Progenitor cell of endocrine pancreas (in vitro differentiated cells): ENCODE results near the gene RBM25. TPM values are rescaled to one million over a fixed set of nuclear protein-coding genes. Genes with fewer than 3 reads are reported as not detected.

Source experiments
- DNase-seq: peaks from one replicate; pipeline ENCODE4 v3.0.0; 2021; ENCODE audit warnings: low spot score; ENCODE audit not compliant: unreplicated experiment
- H3K27ac Mint-ChIP-seq: 2 replicates; pipeline ENCODE4 v1.8.0; 2021; ENCODE audit warnings: mild to moderate bottlenecking, moderate library complexity, mixed read lengths
- H3K27me3 Mint-ChIP-seq: 2 replicates; pipeline ENCODE4 v1.8.0; 2021; ENCODE audit warnings: mixed read lengths
- H3K36me3 Mint-ChIP-seq: 2 replicates; pipeline ENCODE4 v1.8.0; 2022; ENCODE audit warnings: mixed read lengths; ENCODE audit not compliant: insufficient read depth
- H3K4me1 Mint-ChIP-seq: 2 replicates; pipeline ENCODE4 v1.8.0; 2021; ENCODE audit warnings: low read depth, mixed read lengths
- H3K4me3 Mint-ChIP-seq: 2 replicates; pipeline ENCODE4 v1.8.0; 2021; ENCODE audit warnings: low read depth, mild to moderate bottlenecking, moderate library complexity, mixed read lengths
- H3K9me3 Mint-ChIP-seq: 2 replicates; pipeline ENCODE4 v1.8.0; 2021; ENCODE audit warnings: low read depth, mixed read lengths
- CTCF ChIP-seq: fragments of 200-600 bp; sonication (generic); IDR thresholded peaks from one replicate; pipeline ENCODE4 v1.5.0; 2021; ENCODE audit warnings: antibody characterized with exemption, mild to moderate bottlenecking; ENCODE audit not compliant: unreplicated experiment
- total RNA-seq: library from RNA; stranded (reverse); gene quantifications from 2 replicates; pipeline ENCODE4 v1.2.1, GENCODE V29; 2021

The RBM25 gene
- total RNA-seq, 1 donor from 2014 or later: 133 TPM

GRCh38 chr14:73125746-73126145, 67.4 kb downstream of the RBM25 start:
- TF ChIP-seq CTCF: no peak
- Mint-ChIP-seq H3K9me3 (no peaks in the 10 kb centered on the region), H3K4me1 (peaks cover 24% of the 10 kb centered on the region), H3K27ac (no peak overlapping the region), H3K36me3 (peaks cover 17% of the 10 kb centered on the region), H3K27me3 (peaks cover 2% of the 10 kb centered on the region), H3K4me3 (no peak overlapping the region)
- no peak for DNase-seq

GRCh38 chr14:73133795-73134194, 75.5 kb downstream of the RBM25 start:
- H3K36me3 Mint-ChIP-seq: peaks cover 9% of the 10 kb centered on the region
- H3K4me3 Mint-ChIP-seq: no peak overlapping the region
- H3K27ac Mint-ChIP-seq: no peak overlapping the region
- H3K27me3 Mint-ChIP-seq: no peaks in the 10 kb centered on the region
- DNase-seq: no peak
- peaks cover 14% of the 10 kb centered on the region for H3K9me3 Mint-ChIP-seq
- no peak for TF ChIP-seq CTCF
- peaks cover 8% of the 10 kb centered on the region for H3K4me1 Mint-ChIP-seq

GRCh38 chr14:73136085-73136386, 77.7 kb downstream of the RBM25 start:
- Mint-ChIP-seq H3K27me3 (no peaks in the 10 kb centered on the region), H3K27ac (peak overlapping the region; percentile 100), H3K4me3 (peak overlapping the region; percentile 87), H3K36me3 (peaks cover 9% of the 10 kb centered on the region), H3K4me1 (peaks cover 9% of the 10 kb centered on the region), H3K9me3 (peaks cover 14% of the 10 kb centered on the region)
- no peak for DNase-seq
- no peak for TF ChIP-seq CTCF

- H3K9me3 Mint-ChIP-seq: peaks cover 14% of the 10 kb centered on the region
- DNase-seq: peak; percentile 97
- H3K4me1 Mint-ChIP-seq: peaks cover 9% of the 10 kb centered on the region
- no peaks in the 10 kb centered on the region for H3K27me3 Mint-ChIP-seq
- peaks cover 10% of the 10 kb centered on the region for H3K36me3 Mint-ChIP-seq
- TF ChIP-seq CTCF: no peak
- H3K4me3 Mint-ChIP-seq: peak within 1 kb of the TSS; percentile 87
- peak within 1 kb of the TSS; percentile 100 for H3K27ac Mint-ChIP-seq
Measured at GRCh38 chr14:73136387-73137225, 78.3 kb downstream of the RBM25 start, which contains the start of gene PSEN1. PSEN1 (plus strand) TSS chr14:73136507; CDS start chr14:73148020, 11,513 bp downstream.

GRCh38 chr14:73140811-73141323, 82.5 kb downstream of the RBM25 start:
- no peak for TF ChIP-seq CTCF
- no peaks in the 10 kb centered on the region for H3K9me3 Mint-ChIP-seq
- H3K27ac Mint-ChIP-seq: no peak overlapping the region
- peaks cover 6% of the 10 kb centered on the region for H3K36me3 Mint-ChIP-seq
- H3K4me1 Mint-ChIP-seq: peaks cover 24% of the 10 kb centered on the region
- no peaks in the 10 kb centered on the region for H3K27me3 Mint-ChIP-seq
- H3K4me3 Mint-ChIP-seq: no peak overlapping the region
- DNase-seq: no peak
